ENCODE measurements around the gene TGM1. TPM values are rescaled to one million over a fixed set of nuclear protein-coding genes. Genes with fewer than 3 reads are reported as not detected.

The TGM1 gene
- total and polyA plus RNA-seq, 10 of the 15 experiments (the other 5 are each of a cell fraction or from before 2014, with no cell fraction given), result 0.05 to 5.9 (median 1.8) TPM

- peaks cover 24% of the 10 kb centered on the region for H3K79me2 ChIP-seq (ENCODE audit: control insufficient read depth, insufficient read depth, low read length)
- no peak overlapping the region for H3K27ac ChIP-seq (ENCODE audit: control insufficient read depth, insufficient read depth)
- H3K9me3 ChIP-seq (replicated peaks; ENCODE audit: control insufficient read depth, insufficient read depth, low read length), result no peaks in the 10 kb centered on the region
- no TSS peak for BruUV-seq (replicated peaks)
- peaks cover 11 to 52% of the 10 kb centered on the region in 2 experiments for H3K36me3 ChIP-seq (ENCODE audit: control insufficient read depth in 2 of 2, insufficient read depth in 2 of 2, low read length in 1 of 2)
- intact Hi-C loops (cut with micrococcal nuclease; ENCODE audit: unreplicated experiment), result no loop called here
- H3K4me2 ChIP-seq (ENCODE audit: control insufficient read depth, insufficient read depth), result no peak overlapping the region; the same call in 1 of the 2 replicates
- no peak for ATAC-seq
- peaks cover 3% of the 10 kb centered on the region; the same call in 1 of the 2 replicates for H4K20me1 ChIP-seq (ENCODE audit: control insufficient read depth, insufficient read depth)
- CTCF ChIA-PET, result interaction anchor here (1.0 to 12.3 kb wide), 5 partner anchors 24 to 95 kb away, joined by 3 to 368 read pairs (median 7); partner anchors contain the start of genes CHMP4A, CIDEB, DHRS1 and MDP1
- H3K9ac ChIP-seq (ENCODE audit: control insufficient read depth, insufficient read depth, low read length), result no peak overlapping the region
- no peak overlapping the region for H2AFZ ChIP-seq (ENCODE audit: control insufficient read depth, low read depth, low read length)
- in situ Hi-C loops (cut with MboI), result no loop called here
- no peak overlapping the region for H3K4me3 ChIP-seq
- FAIRE-seq, result no peak
- WGBS (ENCODE audit: insufficient coverage, insufficient replicate concordance, low lambda C conversion rate, missing lambda C conversion rate), result 96% methylated on average over 5 of the region's 5 CpGs
- TF ChIP-seq JUND (IDR thresholded peaks at IDR 0.05; ENCODE audit: low read depth, low read length) (no peak), MEF2A (IDR thresholded peaks at IDR 0.05; ENCODE audit: insufficient read depth, low read depth, low read length) (no peak), IRF5 (IDR thresholded peaks at IDR 0.05; ENCODE audit: borderline replicate concordance) (no peak), RCOR1 (conservative IDR thresholded peaks at IDR 0.05; ENCODE audit: low read depth, low read length) (no peak), MTA2 (IDR thresholded peaks at IDR 0.05; ENCODE audit: low read depth) (no peak), CHD2 (IDR thresholded peaks at IDR 0.05; ENCODE audit: borderline replicate concordance, low read depth, low read length) (no peak), ZNF384 (IDR thresholded peaks at IDR 0.05; ENCODE audit: borderline replicate concordance, low read depth, low read length) (no peak), BMI1 (IDR thresholded peaks at IDR 0.05; ENCODE audit: borderline replicate concordance) (no peak), SIN3A (IDR thresholded peaks at IDR 0.05; ENCODE audit: low read depth, low read length) (no peak), NR2C2 (IDR thresholded peaks at IDR 0.05; ENCODE audit: borderline replicate concordance, control insufficient read depth, insufficient read length, low read depth) (no peak), TCF3 (IDR thresholded peaks at IDR 0.05; ENCODE audit: borderline replicate concordance, insufficient read depth, low read depth, low read length) (no peak), POLR2A (IDR thresholded peaks at IDR 0.05; ENCODE audit: low read depth, low read length) (no peak), MAX (IDR thresholded peaks at IDR 0.05; ENCODE audit: low read depth, low read length) (no peak)
- TF ChIP-seq, protein P1, sequence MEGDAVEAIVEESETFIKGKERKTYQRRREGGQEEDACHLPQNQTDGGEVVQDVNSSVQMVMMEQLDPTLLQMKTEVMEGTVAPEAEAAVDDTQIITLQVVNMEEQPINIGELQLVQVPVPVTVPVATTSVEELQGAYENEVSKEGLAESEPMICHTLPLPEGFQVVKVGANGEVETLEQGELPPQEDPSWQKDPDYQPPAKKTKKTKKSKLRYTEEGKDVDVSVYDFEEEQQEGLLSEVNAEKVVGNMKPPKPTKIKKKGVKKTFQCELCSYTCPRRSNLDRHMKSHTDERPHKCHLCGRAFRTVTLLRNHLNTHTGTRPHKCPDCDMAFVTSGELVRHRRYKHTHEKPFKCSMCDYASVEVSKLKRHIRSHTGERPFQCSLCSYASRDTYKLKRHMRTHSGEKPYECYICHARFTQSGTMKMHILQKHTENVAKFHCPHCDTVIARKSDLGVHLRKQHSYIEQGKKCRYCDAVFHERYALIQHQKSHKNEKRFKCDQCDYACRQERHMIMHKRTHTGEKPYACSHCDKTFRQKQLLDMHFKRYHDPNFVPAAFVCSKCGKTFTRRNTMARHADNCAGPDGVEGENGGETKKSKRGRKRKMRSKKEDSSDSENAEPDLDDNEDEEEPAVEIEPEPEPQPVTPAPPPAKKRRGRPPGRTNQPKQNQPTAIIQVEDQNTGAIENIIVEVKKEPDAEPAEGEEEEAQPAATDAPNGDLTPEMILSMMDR (IDR thresholded peaks at IDR 0.05 in 2 of 3, conservative IDR thresholded peaks at IDR 0.05 in 1 of 3; ENCODE audit: control insufficient read depth in 2 of 3, extremely low read depth in 1 of 3, insufficient read depth in 1 of 3, low read depth in 3 of 3, low read length in 3 of 3), result no peak
- SMC1A ChIA-PET (ENCODE audit: uncharacterized antibody, unreplicated experiment), result interaction anchor here (0.8 to 1.5 kb wide), 3 partner anchors 24 to 60 kb away, joined by 3 to 4 read pairs (median 3); partner anchors contain the start of genes DHRS1, NOP9 and TM9SF1
- no peak for DNase-seq (ENCODE audit: low read depth, low spot score)
- peaks cover 12% of the 10 kb centered on the region for H3K4me1 ChIP-seq (ENCODE audit: control insufficient read depth, insufficient read depth, low read length)
- H3K27me3 ChIP-seq (replicated peaks in 1 of 2; ENCODE audit: control insufficient read depth in 2 of 2, insufficient read depth in 2 of 2, low read length in 1 of 2), result no peaks in the 10 kb centered on the region
- RAD21 ChIA-PET (ENCODE audit: unreplicated experiment), result no interaction called here
- POLR2A ChIA-PET, result interaction anchor here (0.7 to 1.5 kb wide), 4 partner anchors 12 to 42 kb away, joined by 3 to 4 read pairs (median 3); partner anchors contain the start of genes MDP1 and RABGGTA
These were observed 24.4 kb downstream of the TGM1 start for GRCh38 chr14:24238527-24239037.
